GM19023 (cell line): ENCODE results near the gene CARD19.

Experiments used
- ATAC-seq: cut with Tn5 transposase; IDR thresholded peaks from one replicate; pipeline ENCODE4 v1.9.1; 2021; ENCODE audit warnings: mild to moderate bottlenecking, moderate library complexity; ENCODE audit not compliant: unreplicated experiment

Gene CARD19

GRCh38 chr9:93096131-93096802, at the start of gene CARD19:
TSS of gene CARD19 (plus strand) at chr9:93096217. CDS start at chr9:93096346, 129 bp downstream.
- ATAC-seq, result peak; percentile 55

GRCh38 chr9:93048566-93049448, 47.2 kb upstream of the CARD19 start:
- ATAC-seq, result no peak

- no peak for ATAC-seq
Observed at GRCh38 chr9:93049491-93049890, 46.5 kb upstream of the CARD19 start.

GRCh38 chr9:93050231-93050630, 45.8 kb upstream of the CARD19 start:
- no peak for ATAC-seq

- ATAC-seq, result no peak
Observed at GRCh38 chr9:93051680-93052089, 44.3 kb upstream of the CARD19 start.

GRCh38 chr9:93052791-93053540, 43.1 kb upstream of the CARD19 start:
- ATAC-seq, result no peak

- ATAC-seq, result no peak
Observed at GRCh38 chr9:93053781-93054331, 42.2 kb upstream of the CARD19 start.

- ATAC-seq, result no peak
Observed at GRCh38 chr9:93054758-93055704, 41.0 kb upstream of the CARD19 start.

- no peak for ATAC-seq
Observed at GRCh38 chr9:93057042-93057702, 38.8 kb upstream of the CARD19 start.

- ATAC-seq, result peak; percentile 1
Observed at GRCh38 chr9:93057703-93058354, 38.2 kb upstream of the CARD19 start.

- ATAC-seq, result peak; percentile 60
Observed at GRCh38 chr9:93058355-93059010, 37.5 kb upstream of the CARD19 start, which contains the start of gene SUSD3. TSS of gene SUSD3 (plus strand) at chr9:93058701. CDS start at chr9:93058743, 42 bp downstream.

GRCh38 chr9:93059011-93059714, 36.9 kb upstream of the CARD19 start:
- peak; percentile 30 for ATAC-seq

GRCh38 chr9:93059715-93060578, 36.1 kb upstream of the CARD19 start:
- no peak for ATAC-seq

GRCh38 chr9:93060746-93061259, 35.2 kb upstream of the CARD19 start:
- no peak for ATAC-seq

GRCh38 chr9:93061260-93061751, 34.7 kb upstream of the CARD19 start:
- ATAC-seq, result no peak
